BLaER1 treated with 17β-estradiol and CSF1 and Interleukin-3, amounts not matched to agents 10 nM and 100 nM (cell line): ENCODE data around the gene PLK5.
A peak's percentile ranks its signal among the peaks of the same experiment; 100 is the strongest.
"Not testable (repeated sequence)": the region's sequence is repeated elsewhere in the genome, so short reads cannot be mapped to it uniquely, and the experiment has no call there.

Experiments
- H3K27ac ChIP-seq, 11 experiments: shearing (Covaris generic); formaldehyde crosslinking; 2 replicates each; pipeline ENCODE4 v1.8.1; 2022
- H3K27me3 ChIP-seq, 11 experiments: shearing (Covaris generic); formaldehyde crosslinking; 2 replicates each; pipeline ENCODE4 v1.8.1; 2022
- H3K36me3 ChIP-seq, 11 experiments: shearing (Covaris generic); formaldehyde crosslinking; 2 replicates each; pipeline ENCODE4 v1.8.1; 2022
- H3K4me1 ChIP-seq, 10 experiments: shearing (Covaris generic); formaldehyde crosslinking; 2 replicates each; pipeline ENCODE4 v1.8.1; 2022
- H3K4me2 ChIP-seq, 11 experiments: shearing (Covaris generic); formaldehyde crosslinking; 2 replicates each; pipeline ENCODE4 v1.8.1; 2022
- H3K4me3 ChIP-seq, 10 experiments: shearing (Covaris generic); formaldehyde crosslinking; 2 replicates each; pipeline ENCODE4 v1.8.1; 2022
- H3K9ac ChIP-seq, 11 experiments: shearing (Covaris generic); formaldehyde crosslinking; 2 replicates each; pipeline ENCODE4 v1.8.1; 2022
- H3K9me3 ChIP-seq, 11 experiments: shearing (Covaris generic); formaldehyde crosslinking; replicated peaks in 1 of 11; 2 replicates each; pipeline ENCODE4 v1.8.1; 2022
- H4K20me1 ChIP-seq, 11 experiments: shearing (Covaris generic); formaldehyde crosslinking; 2 replicates each; pipeline ENCODE4 v1.8.1; 2022
- Cebpa-rat ChIP-seq, 11 experiments: shearing (Covaris generic); IDR thresholded peaks; 2 replicates each; pipeline ENCODE4 v1.8.1; 2022

Gene PLK5

GRCh38 chr19:1528596-1529429, 4.9 kb downstream of the PLK5 start:
- Histone ChIP-seq H3K4me2 (no peak overlapping the region), H3K9me3 (0 out of 22 replicates have a peak, but pooled peaks cover 0 to 4% (median 0%) of the 10 kb centered on the region in 11 experiments), H3K9ac (no peak overlapping the region), H3K27ac (no peak overlapping the region), H3K4me1 (peaks cover 0 to 12% (median 7%) of the 10 kb centered on the region in 10 experiments; a peak in 10 of 20 replicates), H3K4me3 (no peak overlapping the region), H3K36me3 (no peaks in the 10 kb centered on the region), H3K27me3 (peaks cover 4 to 23% (median 18%) of the 10 kb centered on the region in 11 experiments; a peak in 17 of 22 replicates), H4K20me1 (peaks cover 0 to 32% (median 0%) of the 10 kb centered on the region in 11 experiments; a peak in 2 of 22 replicates)
- no peak for TF ChIP-seq Cebpa-rat (IDR thresholded peaks at IDR 0.05)

- Histone ChIP-seq H3K4me3 (no peak overlapping the region), H3K27me3 (peaks cover 4 to 17% (median 12%) of the 10 kb centered on the region in 11 experiments; a peak in 17 of 22 replicates), H4K20me1 (peaks cover 0 to 32% (median 0%) of the 10 kb centered on the region in 11 experiments; a peak in 2 of 22 replicates), H3K36me3 (no peaks in the 10 kb centered on the region), H3K27ac (no peak overlapping the region), H3K9me3 (0 out of 22 replicates have a peak, but pooled peaks cover 0 to under 1% (median 0%) of the 10 kb centered on the region in 11 experiments), H3K4me2 (no peak overlapping the region), H3K4me1 (peaks cover 0 to 12% (median 7%) of the 10 kb centered on the region in 10 experiments; a peak in 10 of 20 replicates), H3K9ac (no peak overlapping the region)
- no peak for TF ChIP-seq Cebpa-rat (IDR thresholded peaks at IDR 0.05)
These were observed 5.5 kb downstream of the PLK5 start for GRCh38 chr19:1529430-1529816.

- peaks cover 0 to 26% (median 0%) of the 10 kb centered on the region in 11 experiments; a peak in 2 of 22 replicates for H4K20me1 ChIP-seq
- H3K9ac ChIP-seq, H3K27me3 ChIP-seq, H3K36me3 ChIP-seq, H3K4me2 ChIP-seq, H3K9me3 ChIP-seq, H3K27ac ChIP-seq, H3K4me3 ChIP-seq: not testable (repeated sequence)
- H3K4me1 ChIP-seq: peaks cover 0 to 12% (median 7%) of the 10 kb centered on the region in 10 experiments; a peak in 10 of 20 replicates
These were observed 7.0 kb downstream of the PLK5 start for GRCh38 chr19:1530856-1531255.

GRCh38 chr19:1531587-1531986, 7.7 kb downstream of the PLK5 start:
- peaks cover 0 to 19% (median 0%) of the 10 kb centered on the region in 11 experiments; a peak in 2 of 22 replicates for H4K20me1 ChIP-seq
- peaks cover 0 to 10% (median 0%) of the 10 kb centered on the region in 11 experiments; a peak in 4 of 22 replicates for H3K9me3 ChIP-seq
- H3K36me3 ChIP-seq: no peaks in the 10 kb centered on the region
- H3K4me1 ChIP-seq: peaks cover 0 to 12% (median 7%) of the 10 kb centered on the region in 10 experiments; a peak in 10 of 20 replicates
- no peak overlapping the region for H3K4me3 ChIP-seq
- H3K9ac ChIP-seq: no peak overlapping the region
- no peak for TF ChIP-seq Cebpa-rat (IDR thresholded peaks at IDR 0.05)
- no peak overlapping the region for H3K4me2 ChIP-seq
- no peaks in the 10 kb centered on the region; a peak in 1 of 22 replicates for H3K27me3 ChIP-seq
- H3K27ac ChIP-seq: no peak overlapping the region

- no peak for TF ChIP-seq Cebpa-rat (IDR thresholded peaks at IDR 0.05)
These were observed 8.1 kb downstream of the PLK5 start for GRCh38 chr19:1532003-1532402.

GRCh38 chr19:1533510-1534150, 9.8 kb downstream of the PLK5 start:
- Histone ChIP-seq H4K20me1 (peaks cover 0 to 7% (median 0%) of the 10 kb centered on the region in 11 experiments; a peak in 1 of 22 replicates), H3K4me1 (peaks cover 0 to 14% (median 8%) of the 10 kb centered on the region in 10 experiments; a peak in 11 of 20 replicates), H3K36me3 (no peaks in the 10 kb centered on the region), H3K9ac (no peak overlapping the region), H3K27me3 (no peaks in the 10 kb centered on the region; a peak in 1 of 22 replicates), H3K4me3 (no peak overlapping the region), H3K9me3 (peaks cover 0 to 10% (median 0%) of the 10 kb centered on the region in 11 experiments; a peak in 4 of 22 replicates), H3K4me2 (peak overlapping the region in 7 of 11 experiments; percentile 5 to 51 (median 43); a peak in 8 of 22 replicates), H3K27ac (no peak overlapping the region)
- TF ChIP-seq Cebpa-rat (IDR thresholded peaks at IDR 0.05): no peak

More at GRCh38 chr19:1532003-1532402, 8.1 kb downstream of the PLK5 start:
- Histone ChIP-seq H3K9ac (no peak overlapping the region), H3K4me2 (no peak overlapping the region), H3K27ac (no peak overlapping the region), H4K20me1 (peaks cover 0 to 17% (median 0%) of the 10 kb centered on the region in 11 experiments; a peak in 2 of 22 replicates), H3K4me1 (peaks cover 0 to 12% (median 7%) of the 10 kb centered on the region in 10 experiments; a peak in 10 of 20 replicates), H3K27me3 (no peaks in the 10 kb centered on the region; a peak in 1 of 22 replicates), H3K36me3 (no peaks in the 10 kb centered on the region), H3K4me3 (no peak overlapping the region), H3K9me3 (peaks cover 0 to 10% (median 0%) of the 10 kb centered on the region in 11 experiments; a peak in 4 of 22 replicates)

- no peak for TF ChIP-seq Cebpa-rat (IDR thresholded peaks at IDR 0.05)
- no peak overlapping the region for H3K27ac ChIP-seq
- no peaks in the 10 kb centered on the region for H3K27me3 ChIP-seq
- peaks cover 0 to 20% (median 8%) of the 10 kb centered on the region in 10 experiments; a peak in 11 of 20 replicates for H3K4me1 ChIP-seq
- H3K36me3 ChIP-seq: no peaks in the 10 kb centered on the region
- peaks cover 0 to 10% (median 0%) of the 10 kb centered on the region in 11 experiments; a peak in 4 of 22 replicates for H3K9me3 ChIP-seq
- H3K4me2 ChIP-seq: no peak overlapping the region
- no peak overlapping the region for H3K9ac ChIP-seq
- H4K20me1 ChIP-seq: no peaks in the 10 kb centered on the region; a peak in 1 of 22 replicates
- H3K4me3 ChIP-seq: no peak overlapping the region
These were observed 11.1 kb downstream of the PLK5 start for GRCh38 chr19:1534972-1535371.

- Histone ChIP-seq H3K9me3 (peaks cover 0 to 10% (median 0%) of the 10 kb centered on the region in 11 experiments; a peak in 4 of 22 replicates), H3K4me1 (peaks cover 0 to 25% (median 11%) of the 10 kb centered on the region in 10 experiments; a peak in 11 of 20 replicates)
- not testable (repeated sequence) for H3K36me3 ChIP-seq, H3K9ac ChIP-seq, H3K27me3 ChIP-seq, H3K4me2 ChIP-seq, H3K4me3 ChIP-seq, H3K27ac ChIP-seq, H4K20me1 ChIP-seq
These were observed 11.8 kb downstream of the PLK5 start for GRCh38 chr19:1535699-1536098.
